Kasumi-1 (cell line): ENCODE measurements around the gene HOTAIR.

ENCODE experiments used
- DNase-seq, 2 experiments: peaks; one replicate each; lab custom pipeline; 2025; lab: John Stamatoyannopoulos, UW

Gene HOTAIR

DNA sequence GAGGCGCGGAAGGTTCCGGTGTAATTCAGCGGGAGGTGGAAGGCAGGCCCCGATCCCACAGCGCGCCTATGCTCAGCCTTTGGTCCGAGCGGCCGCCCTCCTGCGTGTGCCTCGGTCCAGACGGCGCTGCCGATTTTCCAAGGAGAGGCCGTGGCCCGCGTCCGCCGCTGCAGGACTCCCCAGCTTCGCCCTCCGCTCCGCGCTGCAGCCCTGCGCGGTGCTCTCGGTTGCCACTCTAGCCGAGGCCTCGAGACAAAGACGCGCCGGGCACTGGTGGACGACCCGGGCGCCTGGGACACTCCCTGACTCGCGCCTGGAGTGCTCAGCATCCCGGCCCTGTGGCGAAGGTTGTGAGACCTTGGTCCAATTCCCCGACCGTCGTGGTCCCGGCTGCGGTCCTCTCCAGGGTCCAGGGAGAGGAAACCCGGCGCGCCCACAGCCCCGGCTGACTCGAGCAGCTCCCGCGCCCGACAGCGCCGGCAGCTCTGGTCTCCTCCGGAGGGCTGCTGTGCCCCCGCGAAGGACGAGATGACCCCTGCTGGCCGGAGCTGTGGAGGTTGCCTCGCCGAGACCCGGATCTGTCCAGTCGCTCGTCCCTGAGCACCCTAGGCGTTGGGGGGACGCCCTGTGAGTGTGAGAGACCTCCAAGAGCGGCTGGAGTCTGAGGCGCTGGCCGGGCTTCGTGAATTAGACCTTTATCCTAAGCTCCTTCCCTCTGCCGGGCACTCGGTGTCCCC lies 13.6 kb downstream of the HOTAIR start:
- no peak for DNase-seq

DNA sequence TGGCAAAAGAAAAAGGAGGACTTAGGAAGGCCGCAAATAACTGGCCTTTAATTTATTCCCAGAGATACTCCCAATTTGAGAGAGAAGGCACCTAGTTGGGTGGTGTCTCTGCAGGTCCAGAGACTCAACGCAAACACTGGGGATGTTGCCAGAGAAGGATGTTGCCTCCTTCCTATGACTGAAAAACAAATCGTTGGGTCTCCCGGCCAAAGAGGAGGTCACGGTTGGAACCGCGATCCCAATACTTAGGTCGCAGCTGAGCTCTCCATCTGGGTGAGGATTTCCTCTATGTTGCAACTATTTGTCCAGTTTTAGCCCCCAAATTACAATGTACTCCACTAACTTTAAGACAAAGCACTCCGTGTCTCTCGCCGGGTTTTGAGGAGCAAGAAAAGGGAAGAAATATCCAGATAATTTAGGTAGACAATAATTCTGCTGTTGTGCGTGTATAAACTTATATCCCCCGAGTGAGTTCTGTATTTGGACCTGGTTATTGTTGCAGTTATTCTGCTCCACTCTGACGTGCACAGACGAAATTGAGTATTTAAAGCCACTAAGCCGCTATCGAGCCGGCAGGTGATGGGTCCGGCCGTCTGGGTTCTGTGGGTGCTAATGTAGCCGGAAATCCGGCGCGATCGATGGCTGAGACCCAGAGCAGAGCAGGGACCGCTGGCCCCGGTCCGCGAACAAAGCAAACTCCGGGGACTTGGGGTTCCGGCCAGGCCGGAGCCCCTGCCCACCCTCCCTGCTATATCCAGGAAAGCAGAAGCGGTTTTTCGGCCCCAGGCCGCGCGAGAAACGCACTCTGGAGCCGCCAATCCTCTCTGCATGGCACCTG lies 14.3 kb downstream of the HOTAIR start:
- DNase-seq, result no peak

DNA sequence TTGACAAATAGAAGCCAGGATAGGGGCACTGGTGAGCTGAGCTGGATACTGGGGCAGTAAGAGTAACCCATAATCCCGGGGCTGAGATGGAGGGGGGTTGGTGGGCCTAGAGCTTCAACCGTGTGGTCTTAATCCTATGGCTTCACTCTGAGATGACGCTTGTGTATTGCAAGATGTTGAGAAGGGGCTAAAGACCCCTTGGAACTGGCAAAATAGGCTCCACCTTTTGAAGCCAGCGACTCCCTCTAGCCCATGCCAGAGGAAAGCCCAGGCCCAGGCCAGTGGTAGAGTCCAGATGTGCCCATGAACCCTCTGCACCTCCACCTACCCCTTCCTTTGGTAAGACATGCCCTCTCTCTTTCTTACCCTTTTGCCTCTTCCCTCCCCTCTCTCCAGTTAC lies 15.4 kb downstream of the HOTAIR start:
- no peak for DNase-seq

DNA sequence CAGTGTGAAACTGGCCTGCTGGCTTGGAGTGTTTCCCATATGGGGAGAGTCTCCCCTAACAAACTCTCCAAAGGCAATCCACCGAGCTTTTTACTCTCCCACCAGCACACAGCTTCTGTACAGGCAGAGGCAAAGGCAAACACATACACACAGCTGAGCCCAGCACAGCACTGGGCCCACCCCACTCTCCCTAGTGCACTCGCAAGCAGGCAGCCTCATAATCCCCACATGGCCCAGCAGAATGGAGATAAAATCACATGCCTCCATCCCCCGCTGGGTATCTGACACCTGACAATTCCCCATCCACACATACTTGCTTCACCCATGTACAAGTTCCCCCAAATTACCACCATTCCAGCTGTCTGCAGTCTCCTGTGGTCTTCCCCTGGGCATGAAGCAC lies 16.6 kb downstream of the HOTAIR start:
- DNase-seq, result no peak

DNA sequence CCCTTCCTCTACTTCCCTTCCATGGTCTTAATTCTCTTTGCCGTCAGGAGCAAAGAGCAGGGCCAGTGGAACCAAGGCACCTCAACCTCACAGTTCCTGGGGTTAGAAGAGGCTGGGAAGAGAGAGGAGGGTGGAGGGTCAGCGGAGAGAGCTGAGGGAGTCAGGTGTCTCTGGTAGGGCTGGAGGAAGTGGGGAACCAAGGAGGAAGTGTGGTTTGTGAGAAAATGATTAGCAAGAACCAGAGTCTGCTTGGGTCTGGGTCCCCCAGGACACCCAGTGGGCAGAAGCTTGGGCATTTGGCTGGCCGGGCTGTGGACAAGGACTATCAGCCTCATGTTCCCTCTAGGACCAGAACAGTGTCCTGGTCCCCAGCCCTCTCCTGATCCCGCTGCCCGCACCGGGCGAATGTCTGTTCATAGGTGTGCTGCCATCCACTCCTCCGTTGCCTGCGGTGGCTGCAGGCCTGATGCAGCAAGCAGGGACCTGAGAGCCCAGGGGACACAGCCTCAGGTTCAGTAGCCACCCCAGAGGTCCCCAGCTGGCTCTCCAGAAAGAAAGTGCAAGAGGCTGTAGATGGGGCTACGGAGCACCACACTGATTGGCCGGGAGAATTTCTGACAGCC lies 17.7 kb downstream of the HOTAIR start:
- no peak for DNase-seq

DNA sequence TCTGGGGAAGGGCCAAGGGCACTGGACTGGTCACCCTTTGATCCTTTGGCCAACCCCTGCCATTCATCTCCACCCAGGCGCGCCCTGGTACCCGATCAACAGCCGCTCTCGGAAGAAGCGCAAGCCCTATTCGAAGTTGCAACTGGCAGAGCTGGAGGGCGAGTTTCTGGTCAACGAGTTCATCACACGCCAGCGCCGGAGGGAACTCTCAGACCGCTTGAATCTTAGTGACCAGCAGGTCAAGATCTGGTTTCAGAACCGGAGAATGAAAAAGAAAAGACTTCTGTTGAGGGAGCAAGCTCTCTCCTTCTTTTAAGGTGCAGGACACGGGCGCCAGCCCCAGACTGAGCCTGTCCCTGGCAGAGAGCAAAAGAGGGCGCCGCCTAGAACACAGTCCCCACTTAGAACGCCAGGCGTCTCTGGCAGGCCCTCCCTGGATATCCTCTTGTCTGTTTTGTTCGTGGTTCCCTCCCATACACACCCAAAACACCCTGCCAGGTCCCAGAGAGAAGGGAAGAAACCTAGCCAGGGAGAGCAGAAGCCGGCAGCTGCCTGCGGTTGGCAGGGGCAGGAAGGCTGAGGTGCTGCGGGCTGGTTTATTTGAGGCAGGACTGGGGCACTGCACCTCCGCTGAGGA lies 18.4 kb downstream of the HOTAIR start:
- peak in 1 of 2 experiments; percentile 7 for DNase-seq

DNA sequence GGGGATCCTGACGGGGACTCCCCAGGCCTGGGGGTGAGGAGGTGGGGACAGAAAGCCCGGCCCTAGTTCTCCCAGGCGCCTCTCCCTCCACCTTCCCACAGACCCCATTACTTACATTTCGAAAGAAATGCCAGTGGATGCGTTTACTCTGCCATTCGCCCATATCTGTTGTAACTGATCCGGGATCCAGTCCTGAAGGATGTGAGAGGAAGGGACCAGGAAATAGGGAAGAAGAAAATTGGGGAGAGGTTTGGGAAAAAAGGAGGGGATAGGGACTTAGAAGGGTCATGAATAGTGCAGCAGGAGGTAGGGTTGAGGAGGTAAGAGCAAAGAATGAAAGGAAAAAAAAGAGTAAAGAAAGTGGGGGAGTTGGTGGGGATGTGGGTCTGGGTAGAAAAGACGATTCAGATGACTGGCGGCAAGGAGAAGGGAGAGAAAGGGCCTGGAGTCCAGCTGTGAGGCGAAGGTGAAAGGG lies 18.9 kb downstream of the HOTAIR start:
- DNase-seq, result no peak

DNA sequence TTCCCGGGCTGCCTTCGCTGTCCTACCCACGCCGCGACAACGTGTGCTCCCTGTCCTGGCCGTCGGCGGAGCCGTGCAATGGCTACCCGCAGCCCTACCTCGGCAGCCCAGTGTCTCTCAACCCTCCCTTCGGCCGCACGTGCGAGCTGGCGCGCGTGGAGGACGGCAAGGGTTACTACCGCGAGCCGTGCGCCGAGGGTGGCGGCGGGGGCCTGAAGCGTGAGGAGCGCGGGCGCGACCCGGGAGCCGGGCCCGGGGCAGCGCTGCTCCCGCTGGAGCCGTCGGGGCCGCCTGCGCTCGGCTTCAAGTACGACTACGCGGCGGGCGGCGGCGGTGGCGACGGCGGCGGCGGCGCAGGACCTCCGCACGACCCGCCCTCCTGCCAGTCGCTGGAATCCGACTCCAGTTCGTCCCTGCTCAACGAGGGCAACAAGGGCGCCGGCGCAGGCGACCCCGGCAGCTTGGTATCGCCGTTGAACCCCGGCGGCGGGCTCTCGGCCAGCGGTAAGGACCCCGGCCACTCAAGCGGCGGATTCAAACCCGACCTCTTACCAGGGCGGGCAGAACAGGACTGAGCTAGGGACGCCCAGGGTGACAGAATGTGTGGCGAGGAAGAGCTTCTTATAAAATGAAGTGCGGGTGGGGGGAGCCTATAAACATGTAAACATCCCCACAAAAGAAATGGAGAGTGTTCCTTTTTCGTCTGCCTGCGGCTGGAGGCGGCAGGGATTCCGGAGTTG lies 19.5 kb downstream of the HOTAIR start:
- no peak for DNase-seq

DNA sequence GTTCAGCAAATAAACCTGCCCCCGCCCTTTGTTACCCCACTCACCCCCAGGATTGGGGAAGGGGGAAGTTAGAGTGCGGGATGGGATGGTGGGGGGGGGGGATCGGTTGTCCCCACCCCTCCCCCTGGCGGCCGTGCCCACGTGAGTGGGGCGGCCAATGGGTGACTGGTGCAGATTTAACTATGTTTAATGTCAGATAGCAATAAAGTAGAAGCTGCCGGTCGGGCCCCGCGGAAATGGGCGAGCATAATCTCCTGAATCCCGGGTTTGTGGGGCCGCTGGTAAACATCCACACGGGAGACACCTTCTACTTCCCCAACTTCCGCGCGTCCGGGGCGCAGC lies 20.1 kb downstream of the HOTAIR start, which contains the start of gene HOXC12:
Gene HOXC12 (plus strand): TSS at position 210 of the 342 bp plus-strand sequence. CDS start 27 bp downstream, at position 237.
- DNase-seq, result no peak

DNA sequence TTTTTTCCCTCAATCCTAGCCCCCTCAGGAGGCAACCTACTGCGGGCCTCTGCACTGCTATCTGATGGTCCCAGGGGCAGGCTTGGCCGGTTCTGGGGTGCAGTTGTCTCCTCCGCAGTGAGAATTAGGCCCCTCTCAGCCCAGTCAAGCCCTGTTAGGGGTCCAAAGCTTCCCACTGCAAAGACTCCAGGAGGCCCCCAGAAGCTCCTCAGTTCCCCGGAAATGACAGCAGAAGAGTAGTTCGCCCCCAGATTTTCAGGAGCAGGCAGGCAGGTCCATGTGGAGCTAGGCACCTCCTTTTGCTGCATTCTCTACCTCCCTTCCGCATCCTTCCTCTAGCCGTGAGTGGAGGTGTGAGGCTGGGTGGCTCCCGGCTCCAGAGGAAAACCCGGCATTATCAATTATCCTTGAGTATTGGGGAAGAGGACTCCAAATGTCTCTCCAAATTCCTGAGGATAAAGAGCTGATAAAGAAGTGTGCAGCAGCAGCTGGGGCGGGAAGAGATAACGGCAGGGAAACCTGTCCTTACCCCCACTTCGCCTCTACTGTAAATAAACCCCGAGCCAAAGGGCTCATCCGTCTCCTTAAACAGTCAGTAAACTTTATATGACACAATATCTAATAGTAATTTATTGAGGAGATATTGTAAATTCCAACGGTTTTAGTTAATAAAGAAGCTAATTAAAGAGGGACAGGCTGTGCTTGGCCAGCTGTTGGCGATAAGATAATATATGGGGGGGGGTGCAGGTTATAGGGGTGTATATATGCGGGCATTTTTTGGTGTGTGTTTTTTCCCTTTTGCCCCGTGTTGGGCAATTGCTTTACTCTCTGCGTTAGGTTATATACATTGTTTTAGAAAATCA lies 20.7 kb downstream of the HOTAIR start:
- DNase-seq, result no peak

DNA sequence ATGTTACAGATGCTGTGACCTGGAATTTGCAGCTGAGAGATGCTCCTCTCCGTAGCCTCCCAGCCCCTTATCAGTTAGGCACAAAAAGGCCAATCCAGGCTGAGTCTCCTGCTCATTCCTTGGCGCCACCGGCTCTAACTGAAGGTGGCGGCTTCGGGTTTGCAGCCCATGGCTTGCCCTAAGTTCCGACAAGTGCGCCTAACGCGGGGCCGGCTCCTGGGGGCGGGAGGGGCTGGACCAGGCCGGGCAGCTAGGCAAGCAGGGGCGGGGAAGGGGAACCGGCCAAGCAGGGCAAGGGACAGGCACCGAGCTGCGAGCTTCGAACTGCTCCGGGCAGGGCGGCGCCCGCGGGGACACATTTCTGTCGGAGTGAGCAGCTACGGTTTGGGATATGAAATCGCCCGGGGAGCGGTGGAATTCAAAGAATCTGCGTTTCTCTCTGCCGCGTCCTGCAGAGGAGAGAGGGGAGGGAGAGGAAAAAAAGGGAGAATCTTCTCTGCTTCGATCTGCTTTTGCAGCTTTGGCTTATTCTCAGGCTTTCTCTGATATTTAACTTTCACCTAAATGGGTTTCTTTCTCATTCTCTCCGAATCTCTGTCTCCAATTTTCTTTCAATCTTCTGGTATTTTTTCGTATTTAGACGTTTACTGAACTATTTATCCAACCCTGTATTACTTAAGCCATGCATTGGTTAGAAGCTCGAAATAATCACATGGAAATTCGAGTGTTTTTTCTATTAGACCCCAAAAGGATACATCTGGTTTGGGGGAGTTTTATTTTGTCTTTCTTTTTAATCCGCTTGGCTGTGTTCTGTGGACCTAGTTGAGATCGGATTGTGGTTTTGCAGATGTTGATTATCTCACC lies 21.7 kb downstream of the HOTAIR start:
- no peak for DNase-seq

DNA sequence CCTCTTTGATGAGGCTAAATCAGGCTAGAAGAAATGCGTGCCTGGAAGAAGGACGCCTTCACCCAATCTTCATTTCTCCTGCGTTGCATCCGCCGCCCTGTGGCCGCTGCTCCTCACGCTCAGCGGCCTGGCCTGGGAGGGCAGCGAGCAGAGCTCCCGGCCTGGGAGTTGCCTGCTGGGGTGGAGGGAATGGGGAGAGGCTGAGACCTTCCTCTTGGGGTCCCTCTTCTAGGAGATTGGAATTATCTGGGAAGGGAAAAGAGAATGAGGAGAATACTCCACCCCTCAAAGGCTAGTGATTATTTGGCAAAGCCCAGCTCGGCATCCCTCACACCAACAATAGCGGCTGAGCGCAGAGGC lies 22.4 kb downstream of the HOTAIR start:
- DNase-seq, result no peak

DNA sequence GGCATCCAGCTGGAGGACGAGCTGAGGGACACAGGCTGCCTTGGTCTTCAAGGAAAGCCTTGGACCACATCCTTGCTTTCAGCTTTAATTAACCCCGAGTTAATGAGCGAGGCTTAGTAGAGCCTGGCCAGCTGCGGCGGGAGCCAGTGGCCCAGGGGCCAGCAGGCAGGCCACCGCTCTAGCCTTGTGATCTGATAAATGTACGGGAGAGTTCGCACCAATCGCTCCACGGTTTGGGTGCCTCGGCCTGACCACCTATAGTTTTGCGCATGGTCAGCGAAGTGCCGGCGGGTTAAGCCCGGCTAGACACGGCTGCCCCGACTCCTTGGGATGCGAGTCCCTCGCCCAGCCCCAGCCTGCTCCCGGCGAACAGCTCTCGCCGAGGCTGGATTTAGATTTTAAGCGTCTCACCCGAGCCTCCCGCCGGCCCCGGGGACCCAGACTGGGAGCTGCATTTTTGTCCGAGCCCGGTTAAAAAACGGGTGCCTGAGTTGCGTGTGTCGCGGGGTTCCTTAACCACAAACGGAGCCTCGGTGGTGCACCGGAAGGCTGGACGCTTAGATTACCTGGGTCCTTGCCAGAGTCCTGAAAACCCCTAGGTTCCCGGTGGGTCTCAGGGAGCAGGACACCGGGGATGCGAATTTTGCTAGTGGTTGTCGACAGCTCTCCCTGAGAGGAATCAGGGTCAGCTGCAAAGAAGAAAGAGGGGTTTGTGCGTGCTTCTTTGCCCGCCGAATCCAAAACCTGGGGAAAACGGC lies 23.0 kb downstream of the HOTAIR start:
- DNase-seq, result no peak

DNA sequence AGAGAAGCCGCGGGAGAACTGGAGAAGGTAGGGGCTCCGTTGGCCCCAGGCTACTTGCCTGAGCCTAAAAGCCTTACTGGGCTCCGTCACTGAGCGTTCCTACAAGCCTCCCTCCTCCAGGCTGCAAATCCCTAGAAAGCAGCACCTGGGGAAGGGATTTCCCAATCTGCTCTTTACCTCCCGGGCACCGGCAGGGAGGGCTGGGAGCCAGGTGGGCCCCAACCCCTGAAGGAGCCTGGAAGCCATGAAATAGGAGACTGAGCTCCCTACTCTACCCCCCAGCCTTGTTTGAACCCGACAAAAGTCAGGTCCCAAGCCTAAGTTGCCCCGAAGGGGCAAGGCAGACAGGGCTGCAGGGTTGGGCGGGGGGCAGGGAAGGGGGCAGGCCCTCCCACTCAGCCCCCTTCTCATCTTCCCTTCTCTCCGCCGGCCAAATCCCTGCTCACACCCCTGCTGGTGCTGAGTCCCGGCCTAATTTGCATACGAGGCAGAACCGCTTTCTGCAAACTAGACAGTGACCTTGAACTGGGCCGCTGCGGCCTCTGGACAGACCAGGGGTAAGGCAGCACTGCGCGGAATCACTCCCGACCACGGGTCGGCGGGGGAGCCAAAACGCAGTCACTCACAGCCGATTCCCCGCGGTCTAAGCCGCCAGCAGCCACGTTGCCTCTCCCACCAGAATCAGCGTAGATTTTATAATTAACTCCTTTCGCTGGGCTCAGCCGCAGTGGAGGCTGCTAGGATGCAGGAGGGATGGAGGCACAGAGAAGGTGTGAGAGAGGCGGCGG lies 23.8 kb downstream of the HOTAIR start:
- DNase-seq, result no peak

DNA sequence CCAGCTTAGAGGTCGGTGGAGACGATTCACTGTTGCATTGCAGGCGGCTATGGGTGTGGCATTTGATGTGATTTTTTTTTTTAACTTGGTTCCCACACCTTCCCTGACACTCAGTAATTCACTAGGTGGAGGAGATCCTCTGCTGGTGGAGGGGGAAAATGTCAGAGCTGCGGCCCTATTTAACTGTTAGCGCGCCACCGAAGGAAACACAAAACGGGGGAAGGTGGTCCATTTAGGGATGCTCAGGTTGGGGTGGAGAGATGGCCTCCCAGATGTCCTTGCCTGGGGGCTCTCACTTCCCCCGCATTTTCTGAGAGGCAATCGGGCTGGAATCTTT lies 24.3 kb downstream of the HOTAIR start:
- no peak for DNase-seq

DNA sequence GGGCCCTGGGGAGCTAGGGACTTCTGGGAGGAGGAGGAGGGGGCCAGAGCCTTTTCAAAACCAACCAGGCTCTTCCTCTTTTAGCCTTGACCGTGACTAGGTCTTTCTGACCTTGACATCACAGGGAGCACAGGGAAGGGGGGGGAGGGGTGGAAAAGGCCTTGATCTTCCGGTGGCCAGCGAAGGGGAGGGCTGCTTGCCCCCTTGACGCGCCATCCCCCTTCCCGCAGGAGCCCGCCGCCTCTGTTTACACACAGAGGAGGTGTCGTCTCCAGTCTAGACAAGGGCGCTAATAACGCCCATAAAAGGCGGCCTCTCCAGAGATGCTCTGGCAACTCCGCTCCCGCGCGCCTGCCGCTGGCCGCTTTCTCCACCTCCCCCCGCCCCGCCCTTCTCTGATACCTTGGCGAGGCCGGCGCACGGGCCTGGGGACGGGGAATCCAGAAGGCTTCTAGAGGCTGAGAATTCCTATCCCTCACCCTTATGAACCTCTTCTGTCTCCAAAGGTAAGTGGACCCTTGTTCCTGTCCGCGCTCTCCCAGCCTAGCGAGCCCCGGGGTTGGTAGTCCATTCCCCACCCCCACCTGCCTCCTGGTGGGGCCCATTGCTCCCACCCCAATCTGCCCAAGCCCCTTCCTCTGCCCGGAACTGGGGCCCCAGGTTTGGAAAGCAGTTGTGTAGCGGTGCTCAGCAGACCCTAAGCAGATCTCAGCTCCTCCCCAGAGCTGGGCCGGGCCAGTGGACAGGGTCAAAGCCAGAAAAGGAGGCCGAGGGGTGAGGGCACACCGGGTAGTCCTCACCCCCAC lies 24.9 kb downstream of the HOTAIR start:
- no peak for DNase-seq
